Erythroblast (primary cell): ENCODE measurements around the gene SLF2.

Source experiments
- GATA1 ChIP-seq: IDR thresholded peaks from 2 replicates; pipeline ENCODE4 v1.6.1; 2011; ENCODE audit warnings: low read depth, mild to moderate bottlenecking, control low read depth, low read length, moderate library complexity
- POLR2A ChIP-seq: IDR thresholded peaks from 2 replicates; pipeline ENCODE4 v1.6.1; 2011; ENCODE audit warnings: mild to moderate bottlenecking, low read length

GRCh38 chr10:100876585-100877460, 35.9 kb upstream of the SLF2 start:
- TF ChIP-seq POLR2A: no peak
- no peak for TF ChIP-seq GATA1
